ENCODE results near the gene NFE2L3. TPM values are rescaled to one million over a fixed set of nuclear protein-coding genes. Genes with fewer than 3 reads are reported as not detected.

The NFE2L3 gene
- total RNA-seq: 0.29 and 1.6 TPM in 2 replicates

GRCh38 chr7:26151953-26152781 is at the start of gene NFE2L3:
NFE2L3 (plus strand) TSS chr7:26152198; CDS start chr7:26152499, 301 bp downstream.

GRCh38 chr7:26200444-26201246 is 48.6 kb downstream of the NFE2L3 start, which contains the start of gene HNRNPA2B1:
HNRNPA2B1 (minus strand) TSS chr7:26200746; CDS start chr7:26200577, 169 bp downstream.

GRCh38 chr7:26201247-26202018 is 49.4 kb downstream of the NFE2L3 start, which contains the start of gene CBX3:
CBX3 (plus strand) TSS chr7:26201745; CDS start chr7:26202999, 1,254 bp downstream.

Other genes starting within 250 kb of the NFE2L3 start
- gene HNRNPA2B1, start 48.5 kb downstream of the NFE2L3 start, total RNA-seq: 94.3 and 110 TPM in 2 replicates
- 74.3 and 87.9 TPM in 2 replicates for gene CBX3, start 49.5 kb downstream of the NFE2L3 start, total RNA-seq
- gene SNX10, start 139.7 kb downstream of the NFE2L3 start, total RNA-seq: 0.05 and 0.06 TPM in 2 replicates

Data from cardiac ventricle fibroblast (primary cell).